CD8-positive, alpha-beta memory T cell (primary cell): Measurements from ENCODE around the gene ITGB8. TPM values are rescaled to one million over a fixed set of nuclear protein-coding genes. Genes with fewer than 3 reads are reported as not detected.

ENCODE experiments used
- CTCF ChIA-PET: fragments of 350-600 bp; sonication (Branson Sonifier 250); formaldehyde crosslinking; loops from one replicate; lab custom pipeline; 2021; ENCODE audit warnings: antibody characterized with exemption; lab: Charles Lee
- POLR2A ChIA-PET: fragments of 350-600 bp; sonication (Branson Sonifier 250); formaldehyde crosslinking; loops from one replicate; lab custom pipeline; 2021; ENCODE audit warnings: antibody characterized with exemption; lab: Charles Lee
- DNase-seq, 5 donors: peaks; one replicate each; pipeline versions ENCODE4 v3.0.0 to v3.0.0-alpha.2; 2020 to 2022; ENCODE audit warnings: mixed read lengths in 1 of 5
- H3K27ac ChIP-seq: one replicate; pipeline ENCODE4 v1.7.0; 2013; ENCODE audit warnings: low read depth, mild to moderate bottlenecking, low read length, moderate library complexity
- H3K27me3 ChIP-seq: 2 replicates; pipeline ENCODE4 v1.7.0; 2013; ENCODE audit warnings: low read length, mild to moderate bottlenecking; ENCODE audit not compliant: insufficient read depth, poor library complexity, severe bottlenecking
- H3K36me3 ChIP-seq: 2 replicates; pipeline ENCODE4 v1.7.0; 2013; ENCODE audit warnings: mild to moderate bottlenecking, low read length, moderate library complexity; ENCODE audit not compliant: insufficient read depth
- H3K4me1 ChIP-seq: 2 replicates; pipeline ENCODE4 v1.7.0; 2013; ENCODE audit warnings: mild to moderate bottlenecking, low read length, moderate library complexity; ENCODE audit not compliant: insufficient read depth
- H3K4me3 ChIP-seq: 2 replicates; pipeline ENCODE4 v1.7.0; 2013; ENCODE audit warnings: mild to moderate bottlenecking, low read length
- H3K9me3 ChIP-seq: 2 replicates; pipeline ENCODE4 v1.7.0; 2013; ENCODE audit warnings: mild to moderate bottlenecking, low read length
- H3K27ac Mint-ChIP-seq, 8 donors: one replicate each; pipeline ENCODE4 v1.8.0; 2020 to 2021; ENCODE audit warnings: mixed read lengths in 8 of 8, mild to moderate bottlenecking in 6 of 8, inconsistent platforms in 3 of 8, moderate library complexity in 3 of 8
- H3K27me3 Mint-ChIP-seq, 2 donors: one replicate each; pipeline ENCODE4 v1.8.0; 2020 to 2021; ENCODE audit warnings: mixed read lengths in 2 of 2, mild to moderate bottlenecking in 1 of 2, moderate library complexity in 1 of 2
- H3K36me3 Mint-ChIP-seq, 3 donors: one replicate each; pipeline ENCODE4 v1.8.0; 2020 to 2021; ENCODE audit warnings: mixed read lengths in 3 of 3, inconsistent platforms in 1 of 3, mild to moderate bottlenecking in 1 of 3
- H3K4me1 Mint-ChIP-seq, 3 donors: one replicate each; pipeline ENCODE4 v1.8.0; 2020 to 2021; ENCODE audit warnings: mixed read lengths in 3 of 3, inconsistent platforms in 1 of 3, mild to moderate bottlenecking in 1 of 3
- H3K4me3 Mint-ChIP-seq, 7 donors: one replicate each; pipeline ENCODE4 v1.8.0; 2020 to 2021; ENCODE audit warnings: mixed read lengths in 7 of 7, mild to moderate bottlenecking in 6 of 7, moderate library complexity in 4 of 7, inconsistent platforms in 2 of 7
- H3K9me3 Mint-ChIP-seq, 5 donors: one replicate each; pipeline ENCODE4 v1.8.0; 2020 to 2022; ENCODE audit warnings: mixed read lengths in 5 of 5, mild to moderate bottlenecking in 3 of 5, moderate library complexity in 2 of 5, inconsistent platforms in 1 of 5
- polyA plus RNA-seq: library from polyadenylated mRNA; unstranded; fragments of 300-500 nt; fragmentation: Illumina TruSeq; gene quantifications from one replicate; pipeline ENCODE4 v1.2.3, GENCODE V29; 2021
- total RNA-seq, 2 experiments: library from RNA; stranded (reverse); gene quantifications; one replicate each; pipeline ENCODE4 v1.2.3, GENCODE V29; 2021

Gene ITGB8
- total and polyA plus RNA-seq, 3 experiments from 2014 or later, result 0.11 to 0.27 TPM; not detected in 1

DNA sequence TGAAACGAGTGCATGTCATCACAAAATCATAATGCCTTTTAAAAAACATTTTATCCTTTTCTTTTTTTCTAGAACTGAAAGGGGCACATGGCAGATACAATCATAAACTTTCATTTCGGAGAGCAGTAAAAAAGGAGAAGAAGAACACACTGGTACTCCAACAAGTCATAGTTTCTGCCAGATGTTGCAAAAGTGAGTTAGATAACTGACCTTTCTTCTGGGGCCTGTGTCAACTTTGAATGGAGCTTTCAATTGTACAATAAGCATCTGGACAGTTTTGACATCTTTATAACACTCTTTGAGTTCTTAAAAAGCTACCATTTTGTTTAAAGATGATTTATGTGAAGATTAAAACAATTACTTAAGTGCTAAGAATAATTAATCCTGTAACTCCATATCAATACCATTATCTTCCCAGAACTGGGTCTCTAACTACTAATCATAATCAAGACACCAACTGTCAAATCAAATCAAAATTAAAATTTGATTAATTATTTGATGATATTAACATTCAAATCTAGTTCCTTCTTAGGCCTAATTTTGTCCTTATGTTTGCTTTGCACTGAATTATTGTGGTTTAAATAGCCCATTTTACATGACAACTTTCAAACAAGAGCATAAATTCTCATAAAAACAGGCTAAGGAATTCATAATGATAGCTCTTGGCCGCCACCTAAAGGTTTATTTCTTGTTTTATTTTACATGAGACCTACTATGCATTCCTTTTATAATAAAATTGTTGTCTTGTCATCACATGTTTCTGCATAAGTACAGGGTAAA is 19.5 kb upstream of the ITGB8 start:
- H3K4me1 ChIP-seq, result no peaks in the 10 kb centered on the region
- H3K27me3 Mint-ChIP-seq, result no peaks in the 10 kb centered on the region
- H3K27ac ChIP-seq, result no peak overlapping the region
- CTCF ChIA-PET, result no interaction called here
- POLR2A ChIA-PET, result no interaction called here
- H3K36me3 Mint-ChIP-seq, result no peaks in the 10 kb centered on the region
- no peaks in the 10 kb centered on the region for H3K4me1 Mint-ChIP-seq
- no peaks in the 10 kb centered on the region for H3K9me3 ChIP-seq
- no peaks in the 10 kb centered on the region for H3K27me3 ChIP-seq
- no peak for DNase-seq
- H3K4me3 Mint-ChIP-seq, result no peak overlapping the region
- no peak overlapping the region for H3K27ac Mint-ChIP-seq
- no peaks in the 10 kb centered on the region for H3K36me3 ChIP-seq
- no peaks in the 10 kb centered on the region for H3K9me3 Mint-ChIP-seq
- H3K4me3 ChIP-seq, result no peak overlapping the region

DNA sequence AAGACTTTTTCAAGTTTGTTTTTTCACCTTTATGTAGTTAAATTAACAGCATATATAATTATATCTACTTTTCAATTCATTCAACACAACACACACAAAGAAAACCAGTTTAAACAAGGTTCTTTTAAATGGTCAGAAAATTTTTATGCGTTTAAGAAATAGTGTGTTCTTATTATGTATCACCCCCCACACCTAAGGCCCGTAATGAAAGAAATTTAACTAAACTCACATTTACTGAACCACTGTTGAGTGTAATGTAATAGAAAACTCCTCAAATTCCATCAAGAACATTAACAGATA is 19.0 kb upstream of the ITGB8 start:
- no peak overlapping the region for H3K27ac ChIP-seq
- no peak overlapping the region for H3K4me3 ChIP-seq
- no peaks in the 10 kb centered on the region for H3K36me3 ChIP-seq
- H3K27me3 ChIP-seq, result no peaks in the 10 kb centered on the region
- no peaks in the 10 kb centered on the region for H3K4me1 Mint-ChIP-seq
- H3K27ac Mint-ChIP-seq, result no peak overlapping the region
- H3K27me3 Mint-ChIP-seq, result no peaks in the 10 kb centered on the region
- H3K9me3 ChIP-seq, result no peaks in the 10 kb centered on the region
- no peaks in the 10 kb centered on the region for H3K36me3 Mint-ChIP-seq
- CTCF ChIA-PET, result no interaction called here
- H3K9me3 Mint-ChIP-seq, result no peaks in the 10 kb centered on the region
- POLR2A ChIA-PET, result no interaction called here
- DNase-seq, result no peak
- H3K4me3 Mint-ChIP-seq, result no peak overlapping the region
- H3K4me1 ChIP-seq, result no peaks in the 10 kb centered on the region

DNA sequence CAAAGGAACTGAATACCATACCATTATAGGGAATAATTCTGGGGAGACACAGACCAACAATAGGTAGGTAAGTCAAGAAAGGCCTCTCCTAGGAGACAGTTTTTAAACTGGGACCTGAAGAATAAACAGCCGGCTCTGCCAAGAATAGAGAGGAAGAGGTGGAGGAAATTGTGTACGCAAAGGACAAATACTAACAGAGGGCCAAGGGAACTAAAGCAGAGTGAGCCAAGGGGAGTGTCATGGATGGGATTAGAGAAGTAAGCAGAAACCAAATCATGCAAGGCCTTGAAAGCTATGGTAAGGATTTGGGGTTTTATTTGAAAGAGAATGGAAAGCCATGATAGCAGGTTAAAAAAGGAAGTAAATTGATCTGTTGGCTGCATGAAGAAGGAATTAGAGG is 18.1 kb upstream of the ITGB8 start:
- H3K9me3 ChIP-seq, result no peaks in the 10 kb centered on the region
- DNase-seq, result no peak
- H3K36me3 ChIP-seq, result no peaks in the 10 kb centered on the region
- H3K4me3 Mint-ChIP-seq, result no peak overlapping the region
- H3K4me1 ChIP-seq, result no peaks in the 10 kb centered on the region
- H3K27ac Mint-ChIP-seq, result peak overlapping the region in 1 of 8 donors; percentile 30
- H3K4me3 ChIP-seq, result no peak overlapping the region
- ChIA-PET POLR2A (no interaction called here), CTCF (no interaction called here)
- no peaks in the 10 kb centered on the region for H3K4me1 Mint-ChIP-seq
- H3K27ac ChIP-seq, result no peak overlapping the region
- no peaks in the 10 kb centered on the region for H3K36me3 Mint-ChIP-seq
- H3K27me3 Mint-ChIP-seq, result no peaks in the 10 kb centered on the region
- H3K27me3 ChIP-seq, result no peaks in the 10 kb centered on the region
- no peaks in the 10 kb centered on the region for H3K9me3 Mint-ChIP-seq

DNA sequence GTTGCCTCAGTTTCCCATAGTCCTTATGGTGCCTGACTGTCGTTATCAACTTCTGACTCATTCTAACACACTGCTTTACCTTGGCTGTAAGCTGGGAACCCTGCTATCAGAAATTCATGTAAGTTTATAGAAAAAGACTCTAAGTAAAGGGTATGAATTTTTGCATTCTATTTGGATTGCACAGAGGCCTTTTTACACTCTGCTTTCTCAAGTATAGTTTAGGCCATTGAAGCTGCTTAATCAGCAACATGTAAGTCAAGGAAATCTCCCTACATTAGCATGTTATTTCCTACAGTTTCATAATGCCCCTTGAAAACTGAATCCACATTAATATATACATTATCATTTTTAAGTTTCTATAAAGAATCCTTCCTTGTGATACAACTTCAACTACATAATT is 17.1 kb upstream of the ITGB8 start:
- ChIA-PET CTCF (no interaction called here), POLR2A (no interaction called here)
- no peaks in the 10 kb centered on the region for H3K4me1 ChIP-seq
- Mint-ChIP-seq H3K9me3 (peaks cover 0 to 1% (median 0%) of the 10 kb centered on the region in 5 donors), H3K27ac (no peak overlapping the region), H3K4me3 (no peak overlapping the region), H3K27me3 (no peaks in the 10 kb centered on the region), H3K36me3 (no peaks in the 10 kb centered on the region), H3K4me1 (no peaks in the 10 kb centered on the region)
- H3K27me3 ChIP-seq, result no peaks in the 10 kb centered on the region
- no peak overlapping the region for H3K4me3 ChIP-seq
- no peak overlapping the region for H3K27ac ChIP-seq
- no peaks in the 10 kb centered on the region for H3K36me3 ChIP-seq
- no peak for DNase-seq
- H3K9me3 ChIP-seq, result no peaks in the 10 kb centered on the region

DNA sequence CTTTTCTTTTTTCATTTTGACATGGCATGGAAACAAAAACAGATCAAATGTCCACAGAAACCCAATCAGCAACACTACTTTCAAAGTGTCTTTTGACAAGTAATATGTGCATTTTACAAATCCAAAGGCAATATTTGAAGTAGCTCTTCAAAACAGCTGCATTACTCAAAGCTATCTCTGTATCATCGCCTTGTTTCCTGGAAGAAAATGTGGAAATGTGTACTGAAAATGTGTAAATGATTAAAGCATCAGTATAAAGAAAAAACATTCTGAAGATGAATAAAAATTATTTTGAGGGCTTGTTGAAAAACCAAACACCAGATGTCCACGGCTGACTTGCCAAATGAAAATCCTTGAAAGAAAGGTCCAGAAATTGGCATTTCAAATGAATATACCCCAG is 16.5 kb upstream of the ITGB8 start:
- Histone ChIP-seq H3K4me3 (no peak overlapping the region), H3K9me3 (no peaks in the 10 kb centered on the region), H3K4me1 (no peaks in the 10 kb centered on the region), H3K27ac (no peak overlapping the region), H3K36me3 (no peaks in the 10 kb centered on the region), H3K27me3 (no peaks in the 10 kb centered on the region)
- Mint-ChIP-seq H3K36me3 (no peaks in the 10 kb centered on the region), H3K4me1 (no peaks in the 10 kb centered on the region), H3K9me3 (peaks cover 0 to 2% (median 0%) of the 10 kb centered on the region in 5 donors), H3K4me3 (no peak overlapping the region), H3K27me3 (no peaks in the 10 kb centered on the region), H3K27ac (no peak overlapping the region)
- ChIA-PET CTCF (no interaction called here), POLR2A (no interaction called here)
- no peak for DNase-seq

DNA sequence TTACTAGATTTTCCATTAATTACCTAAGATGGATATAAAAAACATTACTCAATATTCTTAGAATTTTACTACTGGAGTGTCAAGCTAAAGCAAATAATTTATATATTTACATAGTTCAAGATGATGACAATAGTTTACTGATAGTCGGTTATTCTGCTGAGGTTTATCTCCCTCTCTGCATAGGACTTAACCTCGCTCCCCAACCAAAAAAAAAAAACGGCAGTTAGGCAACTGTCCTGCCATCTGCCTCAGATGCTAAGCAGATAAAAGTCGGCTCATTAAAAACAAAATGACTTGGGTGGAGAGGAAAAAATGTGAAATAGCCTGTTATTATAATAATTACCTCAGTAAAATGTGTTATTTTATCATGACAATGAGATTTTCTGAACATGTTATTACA is 14.0 kb upstream of the ITGB8 start:
- peaks cover 0 to 2% (median 0%) of the 10 kb centered on the region in 5 donors for H3K9me3 Mint-ChIP-seq
- Histone ChIP-seq H3K4me3 (no peak overlapping the region), H3K27ac (no peak overlapping the region), H3K36me3 (no peaks in the 10 kb centered on the region), H3K9me3 (no peaks in the 10 kb centered on the region), H3K4me1 (no peaks in the 10 kb centered on the region), H3K27me3 (no peaks in the 10 kb centered on the region)
- no peak for DNase-seq
- no peak overlapping the region for H3K27ac Mint-ChIP-seq
- ChIA-PET POLR2A (no interaction called here), CTCF (no interaction called here)
- H3K4me3 Mint-ChIP-seq, result no peak overlapping the region
- no peaks in the 10 kb centered on the region for H3K36me3 Mint-ChIP-seq
- H3K27me3 Mint-ChIP-seq, result no peaks in the 10 kb centered on the region
- no peaks in the 10 kb centered on the region for H3K4me1 Mint-ChIP-seq

DNA sequence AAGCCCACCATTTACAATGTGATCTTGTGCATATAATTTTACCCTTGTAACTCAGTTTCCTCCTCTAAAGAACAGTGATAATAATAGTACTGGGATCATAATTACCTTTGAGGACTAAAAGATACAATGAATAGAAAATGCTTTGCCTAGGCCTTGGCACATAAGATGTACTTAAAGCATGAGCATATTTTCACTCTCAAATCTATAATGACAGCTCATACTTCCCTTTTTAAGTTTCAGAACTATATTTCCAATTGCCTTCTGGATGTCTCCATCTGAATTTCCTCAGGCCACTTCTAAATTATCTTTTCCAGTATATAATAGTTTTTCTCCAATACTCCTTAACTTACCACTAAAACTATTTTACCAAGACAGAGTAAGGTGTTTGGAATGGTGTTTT is 13.3 kb upstream of the ITGB8 start:
- Mint-ChIP-seq H3K4me3 (no peak overlapping the region), H3K9me3 (peaks cover 0 to 2% (median 0%) of the 10 kb centered on the region in 5 donors), H3K27ac (no peak overlapping the region), H3K36me3 (no peaks in the 10 kb centered on the region), H3K4me1 (no peaks in the 10 kb centered on the region), H3K27me3 (no peaks in the 10 kb centered on the region)
- Histone ChIP-seq H3K36me3 (no peaks in the 10 kb centered on the region), H3K27ac (no peak overlapping the region), H3K27me3 (no peaks in the 10 kb centered on the region), H3K4me3 (no peak overlapping the region), H3K9me3 (no peaks in the 10 kb centered on the region), H3K4me1 (no peaks in the 10 kb centered on the region)
- no peak for DNase-seq
- ChIA-PET CTCF (no interaction called here), POLR2A (no interaction called here)

DNA sequence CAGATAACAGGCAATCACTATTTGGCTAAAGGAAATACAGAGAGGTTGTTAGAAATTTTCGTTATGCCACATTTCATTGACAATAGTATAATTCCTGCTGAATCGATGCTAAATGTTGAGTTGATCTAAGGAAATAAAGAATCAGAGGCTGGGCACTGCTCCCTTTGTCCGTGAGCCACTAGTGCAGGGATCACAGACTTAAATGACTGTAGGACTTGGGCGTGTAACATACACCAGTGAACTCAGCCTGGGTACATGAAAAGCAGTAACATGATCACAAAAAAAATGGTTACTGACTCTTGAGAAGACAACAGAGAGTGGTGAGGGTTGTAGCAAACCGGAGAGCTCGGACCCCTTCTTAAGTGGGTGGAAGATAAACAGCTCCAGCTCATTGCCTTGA is 11.8 kb upstream of the ITGB8 start:
- Mint-ChIP-seq H3K36me3 (no peaks in the 10 kb centered on the region), H3K27ac (no peak overlapping the region), H3K27me3 (no peaks in the 10 kb centered on the region), H3K4me1 (no peaks in the 10 kb centered on the region), H3K9me3 (peaks cover 0 to 2% (median 0%) of the 10 kb centered on the region in 5 donors), H3K4me3 (no peak overlapping the region)
- Histone ChIP-seq H3K27me3 (no peaks in the 10 kb centered on the region), H3K36me3 (no peaks in the 10 kb centered on the region), H3K9me3 (no peaks in the 10 kb centered on the region), H3K27ac (no peak overlapping the region), H3K4me3 (no peak overlapping the region), H3K4me1 (no peaks in the 10 kb centered on the region)
- POLR2A ChIA-PET, result no interaction called here
- no peak for DNase-seq
- CTCF ChIA-PET, result no interaction called here
